GM23248 (cell line): ENCODE data around the gene IFT25.

Experiments
- EZH2 ChIP-seq: fragments of 200-600 bp; sonication (generic); IDR thresholded peaks from 2 replicates; pipeline ENCODE4 v1.6.1; 2018; ENCODE audit warnings: antibody characterized with exemption, mild to moderate bottlenecking; ENCODE audit not compliant: insufficient read depth, poor library complexity, severe bottlenecking
- EZH2phosphoT487 ChIP-seq: fragments of 200-600 bp; sonication (generic); IDR thresholded peaks from 2 replicates; pipeline ENCODE4 v1.6.1; 2018; ENCODE audit warnings: antibody characterized with exemption, moderate library complexity, mild to moderate bottlenecking, low read depth; ENCODE audit not compliant: insufficient read depth

DNA sequence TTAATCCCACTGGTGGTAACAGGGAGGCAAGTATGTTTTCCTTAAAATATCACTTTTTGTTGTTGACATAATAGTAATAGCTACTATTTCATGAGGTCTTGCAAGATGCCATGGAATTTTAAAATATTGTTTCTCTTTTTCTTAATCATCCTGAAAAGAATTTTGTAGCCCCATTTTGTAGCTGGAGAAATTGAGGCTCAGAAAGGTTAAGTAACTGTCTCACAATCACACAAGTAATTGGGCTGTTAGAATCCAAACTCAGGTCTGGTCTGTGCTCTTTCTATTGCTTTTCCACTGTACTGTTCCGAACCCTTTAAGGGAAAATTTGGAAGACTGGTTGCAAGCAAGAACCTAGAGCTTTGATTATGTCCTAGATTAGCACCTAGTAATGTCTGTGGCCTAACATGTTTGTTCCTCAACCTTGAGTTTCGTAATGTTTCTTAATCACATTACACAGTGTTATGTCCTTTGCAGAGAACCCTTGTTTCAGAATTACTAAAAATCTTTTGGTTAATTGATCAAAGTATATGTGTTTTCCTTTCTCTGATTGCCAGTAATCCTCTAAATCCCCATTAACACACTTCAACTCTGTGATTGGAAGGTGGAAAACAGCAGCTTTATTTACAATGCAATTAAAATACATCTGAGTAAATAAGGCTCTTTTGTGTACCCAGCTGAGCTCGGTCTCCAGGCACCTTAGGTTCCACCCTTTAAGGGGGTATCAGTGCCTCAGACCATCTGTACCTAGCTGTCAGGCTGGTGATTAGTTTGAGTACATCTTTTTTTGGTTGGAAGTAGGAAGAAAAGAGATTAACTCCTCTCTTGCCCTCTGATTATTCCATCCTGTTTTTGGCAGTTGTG, 11.0 kb upstream of the IFT25 start:
- TF ChIP-seq EZH2phosphoT487 (no peak), EZH2 (no peak)
